A549 (cell line): Measurements from ENCODE around the gene C2orf69. TPM values are rescaled to one million over a fixed set of nuclear protein-coding genes. Genes with fewer than 3 reads are reported as not detected.

Experiments used
- ATAC-seq, 2 experiments: fragments of 200-7000 bp in 1 of 2; fragments of >200 bp in 1 of 2; cut with Nextera tagmentation in 1 of 2; cut with Tn5 transposase in 1 of 2; 3 replicates each; pipeline versions ENCODE4 v1.8.0 to v1.9.1; 2018 to 2020; ENCODE audit warnings: mild to moderate bottlenecking in 1 of 2, moderate library complexity in 1 of 2
- CTCF ChIA-PET: fragments of 300-600 bp; sonication (Branson Sonifier 250); formaldehyde crosslinking; extraction: SDS; loops from one replicate; lab custom pipeline; 2021; ENCODE audit warnings: antibody characterized with exemption, inconsistent platforms; lab: Yijun Ruan, JAX
- POLR2A ChIA-PET: fragments of 350-600 bp; formaldehyde crosslinking; extraction: SDS; loops from one replicate; lab custom pipeline; 2021; ENCODE audit warnings: antibody characterized with exemption, inconsistent platforms; lab: Yijun Ruan, JAX
- DNase-seq, 2 experiments: peaks; one replicate each; pipeline versions ENCODE4 v3.0.0 to v3.0.0-alpha.2; 2011 to 2016; ENCODE audit warnings: low read depth in 1 of 2, low spot score in 1 of 2
- FAIRE-seq: peaks from 2 replicates; lab custom pipeline; 2011; peaks lifted over from hg19 to GRCh38; lab: Jason Lieb, UNC
- H3K27ac ChIP-seq, 2 experiments: fragments of >200 bp; sonication (Bioruptor Twin); formaldehyde crosslinking; 3 replicates each; pipeline ENCODE4 v1.5.1; 2016 to 2017
- H3K4me1 ChIP-seq: fragments of >200 bp; sonication (Bioruptor Twin); formaldehyde crosslinking; 3 replicates; pipeline ENCODE4 v1.6.1; 2016
- H3K4me2 ChIP-seq: fragments of >200 bp; sonication (Bioruptor Twin); formaldehyde crosslinking; 3 replicates; pipeline ENCODE4 v1.6.1; 2016
- H3K4me3 ChIP-seq: fragments of >200 bp; sonication (Bioruptor Twin); formaldehyde crosslinking; 3 replicates; pipeline ENCODE4 v1.5.1; 2016
- H3K9me3 ChIP-seq: fragments of >200 bp; sonication (Bioruptor Twin); formaldehyde crosslinking; 3 replicates; pipeline ENCODE4 v1.6.1; 2016
- CHD4 ChIP-seq: fragments of 200-600 bp; sonication (generic); IDR thresholded peaks from 2 replicates; pipeline ENCODE4 v1.6.1; 2016; ENCODE audit warnings: antibody characterized with exemption, mild to moderate bottlenecking, borderline replicate concordance
- EHF ChIP-seq: fragments of 250-450 bp; sonication (Bioruptor Pico); IDR thresholded peaks from 2 replicates; pipeline ENCODE4 v1.5.0; 2020; ENCODE audit warnings: mild to moderate bottlenecking
- EHMT2 ChIP-seq: fragments of 200-600 bp; sonication (generic); IDR thresholded peaks from 2 replicates; pipeline ENCODE4 v1.6.1; 2016; ENCODE audit warnings: antibody characterized with exemption, low read depth, mild to moderate bottlenecking, moderate library complexity
- EP300 ChIP-seq, 2 experiments: fragments of >200 bp; sonication (Bioruptor Twin); formaldehyde crosslinking; IDR thresholded peaks; 2 replicates in 1 of 2; 3 replicates in 1 of 2; pipeline ENCODE4 v1.6.1; 2016 to 2017
- FOSB ChIP-seq: fragments of 250-450 bp; sonication (Bioruptor Pico); IDR thresholded peaks from 2 replicates; pipeline ENCODE4 v1.5.0; 2020; ENCODE audit warnings: mild to moderate bottlenecking, moderate library complexity
- FOXS1 ChIP-seq: fragments of 250-450 bp; sonication (Bioruptor Pico); IDR thresholded peaks from 2 replicates; pipeline ENCODE4 v1.5.0; 2020; ENCODE audit warnings: mild to moderate bottlenecking, moderate library complexity
- GATA3 ChIP-seq: IDR thresholded peaks from 2 replicates; pipeline ENCODE4 v1.6.1; 2012; ENCODE audit warnings: borderline replicate concordance
- HDAC2 ChIP-seq: fragments of 200-600 bp; sonication (generic); IDR thresholded peaks from 2 replicates; pipeline ENCODE4 v1.6.1; 2016
- HOXB5 ChIP-seq: fragments of 250-450 bp; sonication (Bioruptor Pico); IDR thresholded peaks from 2 replicates; pipeline ENCODE4 v1.5.0; 2020; ENCODE audit warnings: mild to moderate bottlenecking, moderate library complexity
- JUN ChIP-seq, 2 experiments: fragments of >200 bp; sonication (Bioruptor Twin); formaldehyde crosslinking; IDR thresholded peaks; 2 replicates in 1 of 2; 3 replicates in 1 of 2; pipeline ENCODE4 v1.6.1; 2016 to 2017
- JUNB ChIP-seq: fragments of >200 bp; sonication (Bioruptor Twin); formaldehyde crosslinking; IDR thresholded peaks from 2 replicates; pipeline ENCODE4 v1.6.1; 2016
- KDM1A ChIP-seq: fragments of 200-600 bp; sonication (generic); IDR thresholded peaks from 2 replicates; pipeline ENCODE4 v1.6.1; 2016; ENCODE audit warnings: low read depth, mild to moderate bottlenecking
- MAFK ChIP-seq: fragments of 450-650 bp; IDR thresholded peaks from 2 replicates; pipeline ENCODE4 v1.6.1; 2014; ENCODE audit not compliant: partially characterized antibody
- NFE2L2 ChIP-seq: fragments of 150-350 bp; conservative IDR thresholded peaks from 2 replicates; pipeline ENCODE4 v1.6.1; 2014; ENCODE audit warnings: low read length
- NR3C1 ChIP-seq: fragments of >200 bp; sonication (Bioruptor Twin); formaldehyde crosslinking; IDR thresholded peaks from 3 replicates; pipeline ENCODE4 v1.6.1; 2017
- PHF8 ChIP-seq: fragments of 200-600 bp; sonication (generic); IDR thresholded peaks from 2 replicates; pipeline ENCODE4 v1.6.1; 2016; ENCODE audit warnings: low read depth, mild to moderate bottlenecking, antibody characterized with exemption, moderate library complexity, borderline replicate concordance
- RCOR1 ChIP-seq: fragments of 150-350 bp; IDR thresholded peaks from 2 replicates; pipeline ENCODE4 v1.6.1; 2014; ENCODE audit warnings: antibody characterized with exemption, low read length, low read depth
- RFX5 ChIP-seq: fragments of 450-650 bp; IDR thresholded peaks from 2 replicates; pipeline ENCODE4 v1.7.1; 2014; ENCODE audit warnings: antibody characterized with exemption, mild to moderate bottlenecking, moderate library complexity
- RNF2 ChIP-seq: fragments of 200-600 bp; sonication (generic); IDR thresholded peaks from 2 replicates; pipeline ENCODE4 v1.6.1; 2016; ENCODE audit warnings: low read depth, mild to moderate bottlenecking, antibody characterized with exemption, moderate library complexity, borderline replicate concordance
- ZC3H11A ChIP-seq: fragments of 450-650 bp; IDR thresholded peaks from 2 replicates; pipeline ENCODE4 v1.6.1; 2014; ENCODE audit warnings: antibody characterized with exemption, mild to moderate bottlenecking
- ZFP36 ChIP-seq: fragments of 450-650 bp; IDR thresholded peaks from 2 replicates; pipeline ENCODE4 v1.6.1; 2014; ENCODE audit warnings: borderline replicate concordance; ENCODE audit not compliant: partially characterized antibody
- WGBS: methylation state at CpG from one replicate; pipeline ENCODE4 v1.1.6; 2017; ENCODE audit errors: missing lambda C conversion rate; 5-methylcytosine and 5-hydroxymethylcytosine counted together
- polyA plus RNA-seq, 4 experiments: library from polyadenylated mRNA; depleted of rRNA in 3 of 4; stranded (reverse); fragments of >200 nt; fragmentation: RNase III in 1 of 4; extraction: RNeasy Plus Mini Kit Qiagen cat#74134 plus additional on column Dnase treatment in 1 of 4; gene quantifications; 2 replicates in 3 of 4; 3 replicates in 1 of 4; pipeline ENCODE4 v1.2.3, GENCODE V29; 2011 to 2017
- TF ChIP-seq, protein P1 (sequence below): fragments of 250-450 bp; sonication (Bioruptor Pico); IDR thresholded peaks from 2 replicates; pipeline ENCODE4 v1.5.0; 2021; ENCODE audit warnings: mild to moderate bottlenecking, moderate library complexity, borderline replicate concordance
- TF ChIP-seq, protein P2 (sequence below): fragments of 450-650 bp; IDR thresholded peaks from 2 replicates; pipeline ENCODE4 v1.6.1; 2014; ENCODE audit warnings: antibody characterized with exemption

C2orf69 gene
- polyA plus RNA-seq, 2 of the 4 experiments (the other 2 are of a cell fraction), result 9.3 to 9.9 TPM

DNA sequence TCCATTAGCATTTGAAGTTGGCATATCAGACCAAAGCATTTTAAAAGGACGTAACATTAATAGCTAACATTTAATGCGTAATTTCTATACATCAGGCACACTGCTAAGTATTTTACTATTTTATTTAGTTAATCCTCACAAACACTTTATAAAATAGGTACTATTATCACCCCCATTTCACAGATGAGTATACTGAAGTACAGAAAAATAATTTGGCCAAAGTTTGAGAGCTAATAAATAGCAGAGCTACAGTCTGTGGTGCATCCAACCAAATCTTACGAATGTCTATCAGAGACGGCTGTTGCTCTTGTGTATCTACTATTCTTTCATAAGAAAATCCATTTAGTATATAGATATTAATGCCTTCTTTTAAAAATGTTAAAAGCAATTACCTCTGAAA, 32.3 kb downstream of the C2orf69 start:
- POLR2A ChIA-PET, result interaction anchor here (0.5 kb wide), 1 partner anchor 13 kb away, joined by 3 read pairs; no protein-coding TSS in a partner anchor
- no peak overlapping the region for H3K27ac ChIP-seq
- DNase-seq, result no peak
- TF ChIP-seq PHF8 (no peak), HOXB5 (CRISPR knock-in tag) (no peak), JUN (IDR thresholded peaks at IDR 0.05) (no peak), ZFP36 (no peak), EHF (CRISPR knock-in tag) (no peak), FOSB (no peak), RNF2 (no peak), GATA3 (no peak), FOXS1 (CRISPR knock-in tag) (no peak), MAFK (no peak), HDAC2 (no peak)
- TF ChIP-seq, protein P1, sequence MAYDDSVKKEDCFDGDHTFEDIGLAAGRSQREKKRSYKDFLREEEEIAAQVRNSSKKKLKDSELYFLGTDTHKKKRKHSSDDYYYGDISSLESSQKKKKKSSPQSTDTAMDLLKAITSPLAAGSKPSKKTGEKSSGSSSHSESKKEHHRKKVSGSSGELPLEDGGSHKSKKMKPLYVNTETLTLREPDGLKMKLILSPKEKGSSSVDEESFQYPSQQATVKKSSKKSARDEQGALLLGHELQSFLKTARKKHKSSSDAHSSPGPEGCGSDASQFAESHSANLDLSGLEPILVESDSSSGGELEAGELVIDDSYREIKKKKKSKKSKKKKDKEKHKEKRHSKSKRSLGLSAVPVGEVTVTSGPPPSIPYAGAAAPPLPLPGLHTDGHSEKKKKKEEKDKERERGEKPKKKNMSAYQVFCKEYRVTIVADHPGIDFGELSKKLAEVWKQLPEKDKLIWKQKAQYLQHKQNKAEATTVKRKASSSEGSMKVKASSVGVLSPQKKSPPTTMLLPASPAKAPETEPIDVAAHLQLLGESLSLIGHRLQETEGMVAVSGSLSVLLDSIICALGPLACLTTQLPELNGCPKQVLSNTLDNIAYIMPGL, result no peak
- H3K4me3 ChIP-seq, result no peak overlapping the region
- ATAC-seq, result no peak
- WGBS, result 94% methylated on average over 4 of the region's 4 CpGs
- no peak for FAIRE-seq
- H3K9me3 ChIP-seq, result no peaks in the 10 kb centered on the region
- no peak overlapping the region for H3K4me2 ChIP-seq
- no peaks in the 10 kb centered on the region for H3K4me1 ChIP-seq
- CTCF ChIA-PET, result interaction anchor here (1.7 kb wide), 1 partner anchor 760 kb away, joined by 6 read pairs; no protein-coding TSS in a partner anchor

DNA sequence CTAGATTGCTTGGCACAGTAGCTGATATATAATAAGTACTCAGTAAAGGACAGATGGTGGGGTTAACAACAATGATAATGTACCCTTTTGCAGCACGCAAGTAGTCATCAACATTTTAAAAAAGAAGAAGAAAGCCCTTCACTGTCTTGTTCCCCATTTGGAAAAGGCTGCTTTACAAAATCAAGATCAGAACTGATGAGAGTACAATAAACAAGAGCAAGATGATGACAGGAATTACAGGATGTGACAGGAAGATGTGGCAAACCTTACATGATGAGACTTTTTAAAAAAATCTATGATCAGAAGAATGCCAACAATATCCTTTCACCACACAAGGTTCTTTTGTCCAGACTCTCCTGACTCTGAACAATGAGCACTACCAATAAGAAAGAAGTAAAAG, 35.1 kb downstream of the C2orf69 start:
- no peak overlapping the region for H3K4me2 ChIP-seq
- FAIRE-seq (no peak), DNase-seq (no peak), ATAC-seq (no peak)
- 88% methylated on average over 1 of the region's 1 CpG for WGBS
- H3K4me1 ChIP-seq, result no peaks in the 10 kb centered on the region
- H3K4me3 ChIP-seq, result no peak overlapping the region
- no peaks in the 10 kb centered on the region for H3K9me3 ChIP-seq
- POLR2A ChIA-PET, result no interaction called here
- TF ChIP-seq RCOR1, result no peak
- no peak for TF ChIP-seq EP300 (IDR thresholded peaks at IDR 0.05)
- no peak for TF ChIP-seq KDM1A
- TF ChIP-seq NR3C1, result no peak
- TF ChIP-seq CHD4, result no peak
- TF ChIP-seq NFE2L2, result no peak
- TF ChIP-seq JUN (IDR thresholded peaks at IDR 0.05), result no peak
- TF ChIP-seq EHMT2, result no peak
- TF ChIP-seq, all 56 proteins: peak for 0
- H3K27ac ChIP-seq, result no peak overlapping the region
- CTCF ChIA-PET, result interaction anchor here (1.1 to 1.2 kb wide), 2 partner anchors 9 to 535 kb away, joined by 3 to 4 read pairs; no protein-coding TSS in a partner anchor

DNA sequence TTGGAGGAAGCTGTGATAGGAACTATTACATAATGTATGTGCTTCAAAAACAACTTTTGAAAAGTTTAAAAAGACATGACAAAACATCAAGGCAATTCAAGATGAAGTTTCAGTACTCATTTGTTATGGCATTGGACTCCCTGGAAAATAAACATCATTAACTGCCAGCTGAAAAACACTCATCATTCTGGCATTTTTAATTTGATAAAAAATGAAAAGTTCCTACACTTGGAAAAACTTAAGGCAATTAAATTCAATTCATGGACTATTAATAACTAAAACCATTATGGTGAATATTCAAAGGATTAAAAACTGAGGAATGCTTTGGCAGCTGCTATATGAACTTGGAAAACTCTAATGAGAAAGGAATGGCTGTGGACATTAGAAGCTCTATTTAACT, 35.7 kb downstream of the C2orf69 start:
- ATAC-seq, result no peak
- ChIA-PET POLR2A (no interaction called here), CTCF (interaction anchor here (0.6 to 1.1 kb wide), 2 partner anchors 8 to 9 kb away, joined by 3 to 4 read pairs; no protein-coding TSS in a partner anchor)
- TF ChIP-seq NR3C1 (no peak), RFX5 (no peak), JUNB (no peak), GATA3 (no peak), ZC3H11A (no peak)
- TF ChIP-seq, protein P2, sequence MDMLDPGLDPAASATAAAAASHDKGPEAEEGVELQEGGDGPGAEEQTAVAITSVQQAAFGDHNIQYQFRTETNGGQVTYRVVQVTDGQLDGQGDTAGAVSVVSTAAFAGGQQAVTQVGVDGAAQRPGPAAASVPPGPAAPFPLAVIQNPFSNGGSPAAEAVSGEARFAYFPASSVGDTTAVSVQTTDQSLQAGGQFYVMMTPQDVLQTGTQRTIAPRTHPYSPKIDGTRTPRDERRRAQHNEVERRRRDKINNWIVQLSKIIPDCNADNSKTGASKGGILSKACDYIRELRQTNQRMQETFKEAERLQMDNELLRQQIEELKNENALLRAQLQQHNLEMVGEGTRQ, result no peak
- no peaks in the 10 kb centered on the region for H3K4me1 ChIP-seq
- no peak for DNase-seq
- no peak overlapping the region for H3K4me2 ChIP-seq
- no peak for FAIRE-seq
- no peak overlapping the region for H3K27ac ChIP-seq
- no peaks in the 10 kb centered on the region for H3K9me3 ChIP-seq
- no peak overlapping the region for H3K4me3 ChIP-seq
